ENCODE data around the gene BBX.

BBX gene

DNA sequence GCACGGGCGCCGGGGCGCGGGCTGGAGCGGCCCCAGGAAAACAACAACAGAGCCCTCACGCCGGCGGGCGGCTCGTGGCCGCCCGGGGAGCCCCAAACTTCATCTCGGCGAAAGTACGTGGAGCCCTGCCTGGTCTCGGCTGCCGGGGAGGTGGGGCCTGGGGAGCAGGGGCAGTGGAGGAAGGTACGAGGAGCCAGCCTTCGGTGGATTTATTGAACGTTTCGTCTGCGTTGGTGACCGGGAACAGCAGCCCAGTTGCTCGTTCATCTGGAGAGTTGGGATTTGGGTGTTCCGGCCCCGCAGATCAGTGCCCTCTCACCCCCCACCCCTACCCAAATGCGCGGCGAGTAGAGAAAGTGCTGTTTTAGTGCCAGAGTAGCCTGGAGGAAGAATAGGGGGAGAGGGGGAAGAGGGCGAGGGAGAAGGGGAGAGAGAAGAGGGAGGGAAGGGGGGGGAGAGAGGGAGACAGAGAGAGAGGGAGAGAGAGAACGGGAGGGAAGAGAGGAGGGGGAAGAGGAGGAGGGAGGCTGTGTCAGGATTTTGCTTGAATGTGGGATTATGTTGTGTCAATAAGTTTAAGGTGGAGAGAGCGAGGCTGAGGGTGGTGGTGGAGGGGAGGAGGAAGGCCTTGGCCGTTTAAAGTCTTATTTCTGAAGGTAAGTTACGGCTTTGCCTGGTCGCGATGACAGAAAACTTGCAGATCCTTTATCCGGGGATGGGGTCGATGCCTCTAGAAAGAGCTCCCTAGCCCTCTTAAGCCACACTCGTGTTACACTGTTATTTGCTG lies 970 bp downstream of the BBX start:
- Histone ChIP-seq H3K9me3 (ENCODE audit: control insufficient read depth, low read length) (no peaks in the 10 kb centered on the region), H3K4me1 (peaks cover 2% of the 10 kb centered on the region), H3K4me3 (ENCODE audit: low read depth, low read length) (peak overlapping the region; percentile 84), H3K9ac (peak overlapping the region; percentile 92), H3K4me2 (ENCODE audit: low read length) (peak overlapping the region; percentile 83), H3K27me3 (ENCODE audit: control insufficient read depth, insufficient read depth, low read length) (no peaks in the 10 kb centered on the region), H3K79me2 (peaks cover 16% of the 10 kb centered on the region), H3K27ac (peak overlapping the region; percentile 82), H3K36me3 (ENCODE audit: control insufficient read depth, insufficient read depth, low read length) (no peaks in the 10 kb centered on the region), H2AFZ (peak overlapping the region; percentile 78)
- TF ChIP-seq, protein P1, sequence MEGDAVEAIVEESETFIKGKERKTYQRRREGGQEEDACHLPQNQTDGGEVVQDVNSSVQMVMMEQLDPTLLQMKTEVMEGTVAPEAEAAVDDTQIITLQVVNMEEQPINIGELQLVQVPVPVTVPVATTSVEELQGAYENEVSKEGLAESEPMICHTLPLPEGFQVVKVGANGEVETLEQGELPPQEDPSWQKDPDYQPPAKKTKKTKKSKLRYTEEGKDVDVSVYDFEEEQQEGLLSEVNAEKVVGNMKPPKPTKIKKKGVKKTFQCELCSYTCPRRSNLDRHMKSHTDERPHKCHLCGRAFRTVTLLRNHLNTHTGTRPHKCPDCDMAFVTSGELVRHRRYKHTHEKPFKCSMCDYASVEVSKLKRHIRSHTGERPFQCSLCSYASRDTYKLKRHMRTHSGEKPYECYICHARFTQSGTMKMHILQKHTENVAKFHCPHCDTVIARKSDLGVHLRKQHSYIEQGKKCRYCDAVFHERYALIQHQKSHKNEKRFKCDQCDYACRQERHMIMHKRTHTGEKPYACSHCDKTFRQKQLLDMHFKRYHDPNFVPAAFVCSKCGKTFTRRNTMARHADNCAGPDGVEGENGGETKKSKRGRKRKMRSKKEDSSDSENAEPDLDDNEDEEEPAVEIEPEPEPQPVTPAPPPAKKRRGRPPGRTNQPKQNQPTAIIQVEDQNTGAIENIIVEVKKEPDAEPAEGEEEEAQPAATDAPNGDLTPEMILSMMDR (IDR thresholded peaks at IDR 0.05), result no peak

- Histone ChIP-seq H3K27ac (peak overlapping the region; percentile 82), H3K4me2 (ENCODE audit: low read length) (peak overlapping the region; percentile 83), H3K4me1 (peaks cover 2% of the 10 kb centered on the region), H3K9ac (no peak overlapping the region), H3K27me3 (ENCODE audit: control insufficient read depth, insufficient read depth, low read length) (no peaks in the 10 kb centered on the region), H3K79me2 (peaks cover 16% of the 10 kb centered on the region), H3K4me3 (ENCODE audit: low read depth, low read length) (peak overlapping the region; percentile 84), H3K36me3 (ENCODE audit: control insufficient read depth, insufficient read depth, low read length) (no peaks in the 10 kb centered on the region), H2AFZ (peak overlapping the region; percentile 78), H3K9me3 (ENCODE audit: control insufficient read depth, low read length) (no peaks in the 10 kb centered on the region)
- TF ChIP-seq, protein P1 (IDR thresholded peaks at IDR 0.05), result no peak
Observed at GRCh38 chr3:107524326-107524840, 1.6 kb downstream of the BBX start.

- H3K27ac ChIP-seq, result peak overlapping the region; percentile 82
- TF ChIP-seq, protein P1 (IDR thresholded peaks at IDR 0.05), result no peak
- H3K4me1 ChIP-seq, result peaks cover 2% of the 10 kb centered on the region
- H3K4me3 ChIP-seq (ENCODE audit: low read depth, low read length), result peak overlapping the region; percentile 84
- H3K79me2 ChIP-seq, result peaks cover 18% of the 10 kb centered on the region
- H3K27me3 ChIP-seq (ENCODE audit: control insufficient read depth, insufficient read depth, low read length), result no peaks in the 10 kb centered on the region
- H3K9me3 ChIP-seq (ENCODE audit: control insufficient read depth, low read length), result no peaks in the 10 kb centered on the region
- H2AFZ ChIP-seq, result peak overlapping the region; percentile 78
- peak overlapping the region; percentile 4 for H3K9ac ChIP-seq
- H3K36me3 ChIP-seq (ENCODE audit: control insufficient read depth, insufficient read depth, low read length), result no peaks in the 10 kb centered on the region
- peak overlapping the region; percentile 83 for H3K4me2 ChIP-seq (ENCODE audit: low read length)
Observed at GRCh38 chr3:107524841-107525643, 2.3 kb downstream of the BBX start.

- Histone ChIP-seq H3K4me3 (ENCODE audit: low read depth, low read length) (peak overlapping the region; percentile 69), H3K9me3 (ENCODE audit: control insufficient read depth, low read length) (no peaks in the 10 kb centered on the region), H2AFZ (peak overlapping the region; percentile 73), H3K27ac (no peak overlapping the region), H3K4me2 (ENCODE audit: low read length) (peak overlapping the region; percentile 83), H3K4me1 (peaks cover 2% of the 10 kb centered on the region), H3K9ac (peak overlapping the region; percentile 4), H3K79me2 (peaks cover 22% of the 10 kb centered on the region), H3K27me3 (ENCODE audit: control insufficient read depth, insufficient read depth, low read length) (no peaks in the 10 kb centered on the region), H3K36me3 (ENCODE audit: control insufficient read depth, insufficient read depth, low read length) (no peaks in the 10 kb centered on the region)
- TF ChIP-seq, protein P1 (IDR thresholded peaks at IDR 0.05), result no peak
Observed at GRCh38 chr3:107525644-107526305, 3.0 kb downstream of the BBX start.
